Activated CD8-positive, alpha-beta memory T cell treated with anti-CD3 and anti-CD28 coated beads, Interleukin-2, amount 50 U/mL, for 48 hours (primary cell): ENCODE measurements around the gene CEP83.
"Not testable (repeated sequence)": the region's sequence is repeated elsewhere in the genome, so short reads cannot be mapped to it uniquely, and the experiment has no call there.

Experiments used
- DNase-seq: peaks from one replicate; pipeline ENCODE4 v3.0.0-alpha.2; 2020

The CEP83 gene

GRCh38 chr12:94433744-94434143 lies 25.9 kb downstream of the CEP83 start:
- no peak for DNase-seq

DNA sequence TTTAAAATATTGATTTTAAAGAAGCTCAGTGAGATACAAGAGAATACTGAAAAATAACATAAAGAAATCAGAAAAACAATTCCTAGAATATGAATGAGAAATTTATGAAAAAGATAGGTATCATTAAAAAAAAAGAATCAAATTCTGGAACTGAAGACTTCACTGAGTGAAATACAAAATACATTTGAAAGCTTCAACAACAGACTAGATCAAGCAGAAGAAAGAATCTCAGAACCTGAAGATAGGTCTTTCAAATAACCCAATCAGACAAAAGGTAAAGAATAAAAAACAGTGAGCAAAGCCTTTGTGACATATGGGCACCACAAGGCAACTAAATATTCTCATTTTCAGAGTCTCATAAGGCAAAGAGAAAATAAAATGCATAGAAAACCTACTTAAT lies 29.4 kb downstream of the CEP83 start:
- DNase-seq, result no peak

DNA sequence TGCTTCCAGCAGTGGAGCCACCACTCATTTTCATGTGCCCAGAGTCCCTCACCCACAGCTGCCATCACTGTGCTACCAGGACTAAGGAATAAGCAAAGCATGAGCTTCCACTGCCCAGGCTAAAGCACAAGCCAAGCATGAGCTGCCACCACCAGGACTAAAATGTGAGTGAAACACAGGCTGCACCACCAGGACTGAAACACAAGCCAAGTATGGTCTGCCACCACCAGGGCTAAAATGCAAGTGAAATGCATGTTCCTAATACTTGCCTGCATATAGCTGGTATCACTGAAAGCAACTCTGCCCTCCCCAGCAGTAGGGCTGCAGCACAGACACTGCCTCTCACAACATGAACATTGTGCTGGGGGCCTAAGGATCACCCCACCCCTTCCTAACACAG lies 30.0 kb downstream of the CEP83 start:
- DNase-seq, result no peak

DNA sequence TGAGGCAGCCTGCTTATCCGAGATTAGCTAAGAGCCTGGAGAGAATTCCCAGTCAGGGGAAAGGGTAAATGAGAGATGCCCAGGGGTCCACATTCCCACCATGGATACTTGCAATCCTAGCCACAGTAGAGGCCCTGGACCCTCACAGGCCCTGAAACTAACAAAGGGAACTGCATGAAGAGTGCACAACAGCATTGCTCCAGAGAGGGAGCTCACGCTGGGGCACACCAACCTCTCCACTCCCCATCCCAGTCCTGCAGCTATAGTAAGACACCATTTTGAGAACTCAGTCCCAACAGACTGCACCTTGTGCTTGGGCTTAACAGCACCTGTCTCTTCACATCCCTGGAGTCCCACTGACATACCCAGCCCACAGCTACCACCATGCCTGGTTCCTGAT lies 30.5 kb downstream of the CEP83 start:
- no peak for DNase-seq

DNA sequence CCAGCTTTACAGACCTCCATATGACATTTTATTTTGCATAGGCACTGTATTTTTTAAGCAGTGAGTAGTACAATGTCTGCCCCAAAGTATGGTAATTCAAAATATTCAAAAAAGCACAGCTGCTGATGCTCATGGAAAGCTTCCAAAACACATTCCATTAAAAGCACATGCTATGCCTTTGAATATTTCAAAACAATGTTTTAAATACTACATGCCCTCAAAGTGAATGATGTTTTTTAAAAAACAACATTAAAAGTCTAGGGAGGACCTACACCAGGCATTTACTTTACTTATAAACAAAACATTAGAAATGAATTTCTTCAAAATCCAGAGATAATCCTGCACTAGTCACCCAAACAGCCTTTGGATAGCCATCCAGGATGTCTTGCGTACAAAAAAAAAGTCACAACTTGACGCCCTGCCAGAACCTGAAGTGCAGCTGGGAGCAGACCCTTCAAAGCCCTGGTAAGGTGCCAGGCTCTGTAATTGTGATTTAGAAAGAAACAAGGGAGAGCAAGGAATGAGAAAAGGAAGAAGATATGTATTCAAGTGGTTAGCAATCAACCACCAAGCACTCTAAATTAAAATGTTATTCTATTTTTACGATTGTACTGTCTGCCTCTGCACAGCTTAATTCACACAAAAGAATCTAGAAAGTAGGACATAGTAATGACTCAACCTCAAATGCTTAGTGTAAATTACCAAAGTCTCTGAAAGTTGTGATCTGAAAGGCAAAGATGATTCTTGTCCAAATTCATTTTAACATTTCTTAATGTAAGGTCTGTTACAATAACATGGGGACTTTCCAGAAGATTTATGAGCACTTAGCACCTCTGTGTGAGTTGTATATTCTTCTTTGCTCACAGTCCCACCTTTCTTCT lies 31.9 kb downstream of the CEP83 start:
- no peak for DNase-seq

GRCh38 chr12:94426049-94426448 lies 33.6 kb downstream of the CEP83 start:
- no peak for DNase-seq

GRCh38 chr12:94424830-94425229 lies 34.8 kb downstream of the CEP83 start:
- not testable (repeated sequence) for DNase-seq

DNA sequence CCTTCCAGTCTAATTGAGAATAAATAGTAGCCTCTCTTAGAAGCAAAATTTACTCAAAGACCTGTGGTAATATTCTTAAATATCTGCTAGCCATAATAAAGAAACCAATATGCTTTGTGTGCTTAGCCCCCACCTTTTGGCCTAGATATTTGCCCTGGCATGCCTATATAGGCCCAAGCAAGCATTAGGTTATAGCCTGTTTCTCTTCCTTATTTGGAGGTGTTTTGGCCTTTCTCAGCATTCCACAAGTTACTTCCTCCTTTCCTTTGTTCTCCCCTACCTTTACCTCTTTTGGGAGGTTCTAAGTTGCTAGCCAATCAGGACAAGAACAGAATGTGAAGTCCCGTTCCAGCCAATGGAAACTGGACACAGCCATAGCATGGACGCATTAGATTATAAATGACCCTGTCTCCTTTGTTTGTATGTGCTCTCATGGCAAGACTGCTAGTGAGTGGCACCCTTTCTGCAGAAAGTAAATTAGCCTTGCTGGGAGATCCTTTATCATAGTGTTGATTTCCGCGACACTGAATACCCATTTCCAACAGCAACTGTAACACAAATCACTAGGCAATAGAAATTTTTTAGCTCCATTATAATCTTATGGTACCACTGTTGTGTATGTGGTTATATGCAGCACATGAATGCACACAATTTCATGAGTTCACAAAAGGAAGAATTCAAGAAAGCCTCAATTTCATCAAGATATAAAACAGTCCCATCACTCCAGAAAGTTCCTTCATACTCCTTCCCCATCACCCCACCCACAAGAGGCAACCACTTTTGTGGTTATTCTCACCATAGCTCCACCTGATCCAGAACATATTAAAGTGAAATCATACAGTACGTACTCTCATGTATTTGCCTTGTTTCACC lies 37.6 kb downstream of the CEP83 start:
- no peak for DNase-seq

GRCh38 chr12:94418517-94418916 lies 41.1 kb downstream of the CEP83 start:
- no peak for DNase-seq

- no peak for DNase-seq
Observed at GRCh38 chr12:94416613-94417012, 43.1 kb downstream of the CEP83 start.

DNA sequence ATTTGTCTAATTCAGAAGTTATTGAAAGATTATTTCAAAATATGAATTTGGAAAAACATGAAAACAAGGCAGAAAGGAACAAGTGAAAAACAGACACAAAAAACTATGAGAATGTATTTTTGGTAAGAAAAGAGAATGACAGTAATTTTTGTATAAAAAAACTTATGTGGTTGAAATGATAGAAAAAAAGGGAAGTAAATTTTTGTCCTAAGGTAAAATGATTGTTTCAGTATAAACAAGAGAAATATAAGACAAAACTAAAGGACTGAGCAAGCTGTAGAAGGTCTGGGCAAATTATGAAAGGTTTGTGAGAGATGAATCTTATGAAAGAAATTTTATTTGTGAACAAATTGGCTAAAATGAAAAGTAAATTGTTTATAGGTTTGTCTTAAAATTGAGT lies 44.6 kb downstream of the CEP83 start:
- DNase-seq, result no peak

GRCh38 chr12:94405413-94406116 lies 54.1 kb downstream of the CEP83 start:
- no peak for DNase-seq

DNA sequence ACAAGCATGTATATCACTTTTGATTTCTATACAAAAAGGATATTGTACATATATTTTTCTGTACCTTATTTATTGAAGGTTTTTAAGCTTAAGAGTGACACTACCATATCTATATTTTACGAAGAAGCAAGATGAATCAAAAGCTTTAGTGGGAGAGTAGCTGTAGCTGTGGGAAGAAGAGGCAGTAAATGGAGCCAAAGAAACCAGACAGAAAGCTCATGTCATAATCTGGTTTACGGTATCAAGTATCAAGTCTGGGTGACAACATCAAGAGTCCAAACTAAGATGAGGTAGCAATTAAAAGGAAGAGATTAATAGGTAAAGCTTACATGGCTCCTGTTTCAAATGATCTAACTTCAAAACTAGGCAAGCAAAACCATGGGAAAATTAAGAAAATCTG lies 54.8 kb downstream of the CEP83 start:
- no peak for DNase-seq

GRCh38 chr12:94401326-94401725 lies 58.3 kb downstream of the CEP83 start:
- DNase-seq, result no peak

DNA sequence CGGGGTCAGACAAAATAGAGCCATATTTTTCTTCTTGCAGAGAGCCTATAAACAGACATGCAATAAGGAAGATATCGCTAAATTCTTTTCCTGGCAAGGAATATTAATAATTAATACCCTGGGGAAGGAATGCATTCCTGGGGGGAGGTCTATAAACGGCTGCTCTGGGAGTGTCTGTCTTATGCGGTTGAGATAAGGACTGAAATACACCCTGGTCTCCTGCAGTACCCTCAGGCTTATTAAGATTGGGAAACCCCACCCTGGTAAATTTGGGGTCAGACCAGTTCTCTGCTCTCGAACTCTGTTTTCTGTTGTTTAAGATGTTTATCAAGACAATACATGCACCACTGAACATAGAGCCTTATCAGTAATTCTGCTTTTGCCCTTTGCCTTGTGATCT lies 61.0 kb downstream of the CEP83 start:
- not testable (repeated sequence) for DNase-seq

DNA sequence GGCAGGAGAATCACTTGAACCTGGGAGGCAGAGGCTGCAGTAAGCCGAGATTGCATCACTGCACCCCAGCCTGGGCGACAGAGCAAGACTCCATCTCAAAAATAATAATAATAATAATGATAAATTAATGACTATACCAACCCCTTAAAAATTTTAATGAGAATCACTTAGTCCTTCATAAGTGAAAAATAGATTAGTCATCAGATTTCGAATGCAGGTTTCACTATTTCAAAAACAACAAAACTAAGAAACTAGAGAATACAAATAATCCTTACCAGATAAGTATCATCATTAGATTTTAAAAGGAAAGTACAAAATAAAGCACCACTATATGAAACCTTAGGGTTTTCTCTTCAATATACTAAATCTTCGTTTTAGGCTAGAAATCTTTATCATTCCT lies 62.3 kb downstream of the CEP83 start:
- no peak for DNase-seq

DNA sequence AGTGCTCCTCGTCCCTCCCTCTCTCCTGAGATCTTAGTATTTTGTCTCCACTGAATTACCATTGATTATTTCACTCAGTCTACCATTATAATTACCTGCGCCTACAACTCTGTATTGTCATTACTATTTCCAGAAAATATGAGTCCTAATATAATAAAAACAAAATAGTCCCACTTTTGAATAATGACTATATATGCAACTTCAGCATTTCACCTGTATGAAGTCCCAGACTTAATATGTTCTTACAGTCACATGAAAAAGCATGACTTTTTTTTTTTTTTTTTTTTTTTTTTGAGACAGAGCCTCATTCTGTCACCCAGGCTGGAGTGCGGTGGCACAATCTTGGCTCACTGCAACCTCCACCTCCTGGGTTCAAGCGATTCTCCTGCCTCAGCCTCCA lies 63.7 kb downstream of the CEP83 start:
- DNase-seq, result not testable (repeated sequence)

- no peak for DNase-seq
Observed at GRCh38 chr12:94390130-94390485, 69.6 kb downstream of the CEP83 start.

GRCh38 chr12:94389482-94390129 lies 70.1 kb downstream of the CEP83 start:
- DNase-seq, result not testable (repeated sequence)

- DNase-seq, result no peak
Observed at GRCh38 chr12:94386422-94386821, 73.2 kb downstream of the CEP83 start.

- no peak for DNase-seq
Observed at GRCh38 chr12:94384030-94384429, 75.6 kb downstream of the CEP83 start.

GRCh38 chr12:94380507-94380906 lies 79.2 kb downstream of the CEP83 start:
- DNase-seq, result no peak
